Measurements from ENCODE around the gene DST.

DST gene

GRCh38 chr6:56618050-56618449 is 24.6 kb downstream of the DST start:
- no peak for DNase-seq

- no peak for DNase-seq
These were observed 25.7 kb downstream of the DST start for GRCh38 chr6:56616967-56617366.

GRCh38 chr6:56613247-56613851 is 29.3 kb downstream of the DST start:
- DNase-seq, result no peak

GRCh38 chr6:56608332-56608731 is 34.4 kb downstream of the DST start:
- DNase-seq, result no peak

GRCh38 chr6:56607111-56607752 is 35.5 kb downstream of the DST start:
- no peak for DNase-seq

GRCh38 chr6:56605435-56605834 is 37.3 kb downstream of the DST start:
- no peak for DNase-seq

- no peak for DNase-seq
These were observed 38.5 kb downstream of the DST start for GRCh38 chr6:56604186-56604585.

- DNase-seq, result no peak
These were observed 41.3 kb downstream of the DST start for GRCh38 chr6:56601390-56601789.

GRCh38 chr6:56595490-56596122 is 47.1 kb downstream of the DST start:
- DNase-seq, result no peak

GRCh38 chr6:56594699-56595098 is 48.0 kb downstream of the DST start:
- DNase-seq, result no peak

- no peak for DNase-seq
These were observed 48.8 kb downstream of the DST start for GRCh38 chr6:56593801-56594318.

- no peak for DNase-seq
These were observed 60.5 kb downstream of the DST start for GRCh38 chr6:56582236-56582635.

GRCh38 chr6:56581296-56581925 is 61.3 kb downstream of the DST start:
- no peak for DNase-seq

- no peak for DNase-seq
These were observed 62.4 kb downstream of the DST start for GRCh38 chr6:56580271-56580670.

GRCh38 chr6:56579155-56579851 is 63.4 kb downstream of the DST start:
- DNase-seq, result no peak

- no peak for DNase-seq
These were observed 67.0 kb downstream of the DST start for GRCh38 chr6:56575736-56576135.

GRCh38 chr6:56574292-56574691 is 68.4 kb downstream of the DST start:
- no peak for DNase-seq

- no peak for DNase-seq
These were observed 69.1 kb downstream of the DST start for GRCh38 chr6:56573624-56574023.

- DNase-seq, result no peak
These were observed 69.8 kb downstream of the DST start for GRCh38 chr6:56572788-56573471.

GRCh38 chr6:56571605-56572004 is 71.1 kb downstream of the DST start:
- DNase-seq, result no peak

- DNase-seq, result no peak
These were observed 72.0 kb downstream of the DST start for GRCh38 chr6:56570413-56571359.
